ENCODE results near the gene REC8. TPM values are rescaled to one million over a fixed set of nuclear protein-coding genes. Genes with fewer than 3 reads are reported as not detected.
A peak's percentile ranks its signal among the peaks of the same experiment; 100 is the strongest.

The REC8 gene
- total RNA-seq, 1 donor from 2014 or later: 2.1 TPM

- H3K27ac ChIP-seq (ENCODE audit: low read depth, low read length): no peak overlapping the region
- no peaks in the 10 kb centered on the region for H3K27me3 ChIP-seq (ENCODE audit: control insufficient read depth in 3 of 3, insufficient read depth in 3 of 3, low read length in 3 of 3)
- H3K4me1 ChIP-seq (ENCODE audit: control insufficient read depth in 3 of 3, insufficient read depth in 3 of 3, low read length in 3 of 3): peaks cover 20 to 28% (median 27%) of the 10 kb centered on the region in 3 donors
- no peaks in the 10 kb centered on the region for H3K9me3 ChIP-seq (ENCODE audit: control insufficient read depth in 3 of 3, low read length in 3 of 3)
- H3K36me3 ChIP-seq (ENCODE audit: control insufficient read depth in 3 of 3, insufficient read depth in 3 of 3, low read length in 3 of 3): peaks cover 43 to 55% (median 53%) of the 10 kb centered on the region in 3 donors
- H3K4me3 ChIP-seq (ENCODE audit: low read length in 3 of 3): no peak overlapping the region
- no peak overlapping the region for H3K9ac ChIP-seq (ENCODE audit: low read depth in 1 of 3, low read length in 3 of 3)
Observed at GRCh38 chr14:24189460-24189859, 17.6 kb downstream of the REC8 start.

DNA sequence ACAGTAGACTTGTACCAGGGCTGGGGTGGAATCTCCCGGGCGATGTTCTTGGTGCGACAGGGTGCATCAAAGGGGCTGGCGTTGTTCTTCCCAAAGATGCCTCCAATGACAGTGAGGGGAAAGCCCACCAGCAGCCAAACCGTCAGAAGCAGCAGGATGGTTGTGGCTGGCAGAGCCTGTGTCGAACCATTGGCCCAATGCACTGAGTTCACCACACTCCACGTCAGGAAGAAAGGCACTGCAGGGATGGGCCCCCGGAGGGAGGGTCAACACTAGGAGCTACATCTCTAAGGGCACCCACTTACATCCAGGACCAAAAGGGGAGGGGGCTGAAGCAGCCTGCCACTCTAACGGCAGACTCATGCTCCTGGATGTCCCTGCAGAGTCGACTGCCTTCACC, 18.5 kb downstream of the REC8 start:
- H3K4me1 ChIP-seq (ENCODE audit: control insufficient read depth in 3 of 3, insufficient read depth in 3 of 3, low read length in 3 of 3): peaks cover 26 to 37% (median 33%) of the 10 kb centered on the region in 3 donors
- no peak overlapping the region for H3K9ac ChIP-seq (ENCODE audit: low read depth in 1 of 3, low read length in 3 of 3)
- H3K36me3 ChIP-seq (ENCODE audit: control insufficient read depth in 3 of 3, insufficient read depth in 3 of 3, low read length in 3 of 3): peaks cover 34 to 46% (median 44%) of the 10 kb centered on the region in 3 donors
- no peak overlapping the region for H3K27ac ChIP-seq (ENCODE audit: low read depth, low read length)
- H3K9me3 ChIP-seq (ENCODE audit: control insufficient read depth in 3 of 3, low read length in 3 of 3): no peaks in the 10 kb centered on the region
- no peaks in the 10 kb centered on the region for H3K27me3 ChIP-seq (ENCODE audit: control insufficient read depth in 3 of 3, insufficient read depth in 3 of 3, low read length in 3 of 3)
- H3K4me3 ChIP-seq (ENCODE audit: low read length in 3 of 3): no peak overlapping the region

GRCh38 chr14:24192933-24193332, 21.1 kb downstream of the REC8 start:
- H3K27me3 ChIP-seq (ENCODE audit: control insufficient read depth in 3 of 3, insufficient read depth in 3 of 3, low read length in 3 of 3): no peaks in the 10 kb centered on the region
- peaks cover 28 to 38% (median 34%) of the 10 kb centered on the region in 3 donors for H3K4me1 ChIP-seq (ENCODE audit: control insufficient read depth in 3 of 3, insufficient read depth in 3 of 3, low read length in 3 of 3)
- H3K27ac ChIP-seq (ENCODE audit: low read depth, low read length): no peak overlapping the region
- H3K4me3 ChIP-seq (ENCODE audit: low read length in 3 of 3): no peak overlapping the region
- no peak overlapping the region for H3K9ac ChIP-seq (ENCODE audit: low read depth in 1 of 3, low read length in 3 of 3)
- H3K9me3 ChIP-seq (ENCODE audit: control insufficient read depth in 3 of 3, low read length in 3 of 3): no peaks in the 10 kb centered on the region
- peaks cover 17 to 27% (median 27%) of the 10 kb centered on the region in 3 donors for H3K36me3 ChIP-seq (ENCODE audit: control insufficient read depth in 3 of 3, insufficient read depth in 3 of 3, low read length in 3 of 3)

DNA sequence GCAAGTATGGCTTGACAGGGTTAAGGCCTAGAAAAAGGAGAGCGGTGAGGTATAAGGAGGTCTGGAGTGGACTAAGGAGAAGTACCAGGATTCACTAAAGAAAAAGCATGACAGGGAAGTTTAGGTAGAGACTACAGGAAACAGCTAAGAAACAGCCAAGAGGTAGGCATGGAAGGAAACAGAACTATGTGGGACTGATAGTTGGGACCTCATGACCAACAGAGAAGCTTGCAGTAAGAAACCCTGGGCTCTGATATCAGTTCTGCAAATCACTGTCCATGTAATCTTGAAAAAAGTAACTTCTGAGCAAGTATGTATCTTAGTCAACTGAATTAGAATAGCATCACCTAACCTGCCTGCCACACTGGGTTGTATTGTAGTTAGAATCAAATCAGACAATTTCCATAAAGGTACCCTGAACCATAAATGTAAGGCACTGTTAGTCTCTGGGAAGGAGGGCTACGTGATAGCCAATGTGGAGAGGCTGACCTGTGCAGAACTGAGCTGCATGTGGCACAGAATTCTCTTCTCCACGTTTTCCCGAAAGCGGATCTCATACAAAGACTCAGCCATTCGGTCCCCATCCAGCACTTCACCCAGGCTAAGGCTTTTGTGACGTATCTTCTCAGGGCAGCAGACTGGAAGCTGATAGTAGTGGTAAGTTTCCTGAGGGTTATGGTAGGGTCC, 22.4 kb downstream of the REC8 start:
- peaks cover 19 to 31% (median 26%) of the 10 kb centered on the region in 3 donors for H3K4me1 ChIP-seq (ENCODE audit: control insufficient read depth in 3 of 3, insufficient read depth in 3 of 3, low read length in 3 of 3)
- H3K27ac ChIP-seq (ENCODE audit: low read depth, low read length): peak overlapping the region; percentile 99
- H3K9me3 ChIP-seq (ENCODE audit: control insufficient read depth in 3 of 3, low read length in 3 of 3): no peaks in the 10 kb centered on the region
- peak overlapping the region; percentile 91 to 97 (median 96) for H3K9ac ChIP-seq (ENCODE audit: low read depth in 1 of 3, low read length in 3 of 3)
- H3K27me3 ChIP-seq (ENCODE audit: control insufficient read depth in 3 of 3, insufficient read depth in 3 of 3, low read length in 3 of 3): no peaks in the 10 kb centered on the region
- H3K4me3 ChIP-seq (ENCODE audit: low read length in 3 of 3): peak overlapping the region; percentile 92 to 97 (median 95)
- H3K36me3 ChIP-seq (ENCODE audit: control insufficient read depth in 3 of 3, insufficient read depth in 3 of 3, low read length in 3 of 3): peaks cover 20 to 32% (median 27%) of the 10 kb centered on the region in 3 donors

GRCh38 chr14:24194873-24195185, 22.9 kb downstream of the REC8 start:
- Histone ChIP-seq H3K4me3 (ENCODE audit: low read length in 3 of 3) (peak overlapping the region; percentile 92 to 97 (median 95)), H3K9me3 (ENCODE audit: control insufficient read depth in 3 of 3, low read length in 3 of 3) (no peaks in the 10 kb centered on the region), H3K9ac (ENCODE audit: low read depth in 1 of 3, low read length in 3 of 3) (peak overlapping the region; percentile 91 to 97 (median 96)), H3K4me1 (ENCODE audit: control insufficient read depth in 3 of 3, insufficient read depth in 3 of 3, low read length in 3 of 3) (peaks cover 19 to 31% (median 26%) of the 10 kb centered on the region in 3 donors), H3K27ac (ENCODE audit: low read depth, low read length) (peak overlapping the region; percentile 99), H3K27me3 (ENCODE audit: control insufficient read depth in 3 of 3, insufficient read depth in 3 of 3, low read length in 3 of 3) (no peaks in the 10 kb centered on the region), H3K36me3 (ENCODE audit: control insufficient read depth in 3 of 3, insufficient read depth in 3 of 3, low read length in 3 of 3) (peaks cover 16 to 29% (median 27%) of the 10 kb centered on the region in 3 donors)

DNA sequence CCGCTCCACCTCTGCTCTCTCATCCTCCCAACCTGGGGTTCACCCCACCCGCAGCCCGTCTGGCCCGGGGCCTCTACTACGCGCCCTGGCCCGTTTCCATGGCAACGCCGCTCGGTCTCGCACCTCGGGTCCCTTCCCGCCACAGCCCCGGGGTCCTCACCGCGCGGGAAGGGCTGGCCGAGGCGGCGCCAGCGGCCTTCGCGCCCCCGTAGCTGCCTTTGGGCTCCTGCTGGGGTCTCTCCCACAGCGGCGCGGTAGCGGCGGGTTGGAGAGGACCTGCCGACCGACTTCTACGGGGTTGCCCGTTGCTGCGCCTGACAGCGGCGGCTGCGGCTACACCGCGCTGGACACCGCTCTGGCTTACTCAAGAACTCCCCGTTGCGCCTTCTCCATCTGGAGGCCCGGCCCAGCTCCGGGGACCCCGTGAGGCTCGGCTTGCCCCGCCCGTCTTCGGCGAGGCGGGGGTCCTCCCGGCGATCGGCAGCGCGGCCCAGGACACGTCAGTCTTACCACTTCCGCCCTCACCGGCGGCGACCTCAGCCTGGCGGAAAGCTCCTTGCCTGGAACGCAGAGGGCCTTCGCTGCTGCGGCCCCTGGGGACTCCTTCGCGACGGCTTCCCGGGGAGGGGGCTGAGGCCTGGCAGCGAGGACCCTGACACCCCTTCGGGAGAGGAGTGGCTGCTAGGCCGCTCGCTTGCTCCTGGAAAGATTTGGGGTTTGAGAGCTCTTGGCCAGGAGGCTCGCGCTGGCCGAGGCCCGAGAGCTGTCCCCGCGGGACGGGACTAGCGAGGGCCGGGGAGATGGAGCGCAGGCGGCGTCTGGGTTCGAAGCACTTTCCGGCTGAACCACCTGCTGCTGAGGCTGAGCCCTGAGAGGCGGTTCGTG, 23.5 kb downstream of the REC8 start, which contains the start of gene TM9SF1:
Gene TM9SF1, minus strand, starts transcription at position 256 of the 885 bp plus-strand sequence. CDS start 422 bp downstream, outside the sequence.
- peaks cover 16 to 26% (median 21%) of the 10 kb centered on the region in 3 donors for H3K36me3 ChIP-seq (ENCODE audit: control insufficient read depth in 3 of 3, insufficient read depth in 3 of 3, low read length in 3 of 3)
- peak within 1 kb of the TSS; percentile 92 to 97 (median 95) for H3K4me3 ChIP-seq (ENCODE audit: low read length in 3 of 3)
- no peaks in the 10 kb centered on the region for H3K9me3 ChIP-seq (ENCODE audit: control insufficient read depth in 3 of 3, low read length in 3 of 3)
- no peaks in the 10 kb centered on the region for H3K27me3 ChIP-seq (ENCODE audit: control insufficient read depth in 3 of 3, insufficient read depth in 3 of 3, low read length in 3 of 3)
- H3K27ac ChIP-seq (ENCODE audit: low read depth, low read length): peak within 1 kb of the TSS; percentile 99
- peak within 1 kb of the TSS; percentile 91 to 97 (median 96) for H3K9ac ChIP-seq (ENCODE audit: low read depth in 1 of 3, low read length in 3 of 3)
- H3K4me1 ChIP-seq (ENCODE audit: control insufficient read depth in 3 of 3, insufficient read depth in 3 of 3, low read length in 3 of 3): peaks cover 19 to 31% (median 26%) of the 10 kb centered on the region in 3 donors

DNA sequence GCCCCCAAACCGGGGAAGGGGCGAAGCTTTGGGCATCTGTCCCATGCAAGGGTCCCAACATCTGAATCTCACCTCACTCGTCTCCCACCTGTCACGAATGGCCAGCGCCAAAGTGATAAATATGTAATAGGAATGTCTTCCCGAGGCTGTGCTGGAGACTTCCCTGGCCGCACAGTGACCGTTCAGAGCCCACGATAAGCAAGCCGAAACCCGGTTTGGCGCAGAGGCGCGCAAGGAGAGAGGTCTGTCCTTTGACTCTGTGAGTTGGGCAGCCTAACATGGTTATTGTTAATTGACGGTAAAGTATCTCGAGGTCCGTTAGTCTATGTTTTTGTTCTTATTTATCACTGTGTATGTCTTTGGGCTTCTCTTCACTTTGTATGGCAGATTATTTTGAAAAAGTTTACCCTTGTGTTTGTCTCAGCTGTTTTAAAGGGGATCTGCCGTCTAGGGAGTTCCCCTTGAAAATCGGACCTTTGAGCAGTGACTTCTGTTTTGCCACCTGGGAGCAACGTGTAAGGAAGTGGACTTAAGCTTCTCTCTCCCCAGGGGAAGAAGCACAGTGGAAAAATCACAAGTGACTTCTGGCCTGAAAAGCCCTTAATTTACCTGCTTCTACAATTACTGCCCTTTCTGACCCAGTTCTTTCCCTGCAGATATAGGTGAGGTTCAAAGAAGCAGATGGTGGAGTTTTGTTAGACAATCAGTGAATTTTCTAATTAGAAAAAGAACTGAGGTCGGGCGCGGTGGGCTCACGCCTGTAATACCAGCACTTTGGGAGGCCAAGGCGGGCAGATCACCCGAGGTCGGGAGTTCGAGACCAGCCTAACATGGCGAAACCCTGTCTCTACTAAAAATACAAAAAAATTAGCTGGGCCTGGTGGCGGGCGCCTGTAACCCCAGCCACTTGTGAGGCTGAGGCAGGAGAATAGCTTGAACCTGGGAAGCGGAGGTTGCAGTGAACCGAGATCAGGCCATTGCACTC, 24.5 kb downstream of the REC8 start:
- no peaks in the 10 kb centered on the region for H3K9me3 ChIP-seq (ENCODE audit: control insufficient read depth in 3 of 3, low read length in 3 of 3)
- peaks cover 18 to 23% (median 18%) of the 10 kb centered on the region in 3 donors for H3K36me3 ChIP-seq (ENCODE audit: control insufficient read depth in 3 of 3, insufficient read depth in 3 of 3, low read length in 3 of 3)

GRCh38 chr14:24197056-24197450, 25.2 kb downstream of the REC8 start:
- peaks cover 11 to 18% (median 16%) of the 10 kb centered on the region in 3 donors for H3K36me3 ChIP-seq (ENCODE audit: control insufficient read depth in 3 of 3, insufficient read depth in 3 of 3, low read length in 3 of 3)
- no peaks in the 10 kb centered on the region for H3K27me3 ChIP-seq (ENCODE audit: control insufficient read depth in 3 of 3, insufficient read depth in 3 of 3, low read length in 3 of 3)
- H3K9me3 ChIP-seq (ENCODE audit: control insufficient read depth in 3 of 3, low read length in 3 of 3): no peaks in the 10 kb centered on the region
- H3K27ac ChIP-seq (ENCODE audit: low read depth, low read length): no peak overlapping the region
- peaks cover 19 to 31% (median 26%) of the 10 kb centered on the region in 3 donors for H3K4me1 ChIP-seq (ENCODE audit: control insufficient read depth in 3 of 3, insufficient read depth in 3 of 3, low read length in 3 of 3)
- H3K9ac ChIP-seq (ENCODE audit: low read depth in 1 of 3, low read length in 3 of 3): no peak overlapping the region
- H3K4me3 ChIP-seq (ENCODE audit: low read length in 3 of 3): no peak overlapping the region

More for the DNA sequence above, 24.5 kb downstream of the REC8 start:
- Histone ChIP-seq H3K4me1 (ENCODE audit: control insufficient read depth in 3 of 3, insufficient read depth in 3 of 3, low read length in 3 of 3) (peaks cover 19 to 31% (median 26%) of the 10 kb centered on the region in 3 donors), H3K27me3 (ENCODE audit: control insufficient read depth in 3 of 3, insufficient read depth in 3 of 3, low read length in 3 of 3) (no peaks in the 10 kb centered on the region), H3K27ac (ENCODE audit: low read depth, low read length) (peak overlapping the region; percentile 99), H3K9ac (ENCODE audit: low read depth in 1 of 3, low read length in 3 of 3) (peak overlapping the region; percentile 91 to 97 (median 96)), H3K4me3 (ENCODE audit: low read length in 3 of 3) (peak overlapping the region; percentile 92 to 97 (median 95))

Measured in skeletal muscle tissue (tissue), 4 donors.